Endothelial cell of umbilical vein (primary cell): ENCODE data around the gene NECTIN3. TPM values are rescaled to one million over a fixed set of nuclear protein-coding genes. Genes with fewer than 3 reads are reported as not detected.

Source experiments
- BruUV-seq: library from RNA; stranded (reverse); fragments of 400-500 nt; replicated peaks from 2 replicates; lab custom pipeline; 2021; lab: Mats Ljungman, UMichigan
- CTCF ChIA-PET: fragments of 300-600, 350-600 bp; sonication (Branson Sonifier 250); formaldehyde crosslinking; loops from one replicate; lab custom pipeline; 2021; ENCODE audit warnings: antibody characterized with exemption, inconsistent platforms; lab: Charles Lee
- POLR2A ChIA-PET: fragments of 300-600, 350-600 bp; sonication (Branson Sonifier 250); formaldehyde crosslinking; loops from one replicate; lab custom pipeline; 2021; ENCODE audit warnings: antibody characterized with exemption, inconsistent platforms; lab: Charles Lee
- DNase-seq: peaks from one replicate; pipeline ENCODE4 v3.0.0-alpha.2; 2011; ENCODE audit warnings: low read depth, low spot score
- FAIRE-seq: peaks from 2 replicates; lab custom pipeline; 2011; peaks lifted over from hg19 to GRCh38; lab: Jason Lieb, UNC
- H2AFZ ChIP-seq: 2 replicates; pipeline ENCODE4 v1.6.0; 2012; ENCODE audit warnings: low read depth, low read length, control low read depth, inconsistent platforms
- H3K27ac ChIP-seq: 2 replicates; pipeline ENCODE4 v1.5.1; 2011; ENCODE audit warnings: low read depth, mild to moderate bottlenecking, control low read depth, low read length, moderate library complexity; ENCODE audit not compliant: insufficient read depth
- H3K27me3 ChIP-seq, 2 experiments: 2 replicates each; pipeline versions ENCODE4 v1.6.0 to v1.6.1; 2011; ENCODE audit warnings: low read length in 2 of 2, mixed read lengths in 1 of 2; ENCODE audit not compliant: control insufficient read depth in 2 of 2, insufficient read depth in 2 of 2
- H3K36me3 ChIP-seq, 2 experiments: 2 replicates in 1 of 2; 3 replicates in 1 of 2; pipeline ENCODE4 v1.5.1; 2011; ENCODE audit warnings: low read length in 2 of 2, mild to moderate bottlenecking in 1 of 2, moderate library complexity in 1 of 2; ENCODE audit not compliant: control insufficient read depth in 2 of 2, insufficient read depth in 2 of 2; ENCODE audit errors: extremely low read depth in 1 of 2
- H3K4me1 ChIP-seq: 3 replicates; pipeline ENCODE4 v1.5.1; 2011; ENCODE audit warnings: mild to moderate bottlenecking, low read length; ENCODE audit not compliant: control insufficient read depth, insufficient read depth; ENCODE audit errors: extremely low read depth
- H3K4me2 ChIP-seq: 2 replicates; pipeline ENCODE4 v1.6.1; 2011; ENCODE audit warnings: low read length, control low read depth, mixed read lengths; ENCODE audit not compliant: insufficient read depth
- H3K4me3 ChIP-seq, 3 experiments: fragments of 200-600 bp in 1 of 3; sonication (generic), shearing (Covaris generic) in 1 of 3; replicated peaks in 1 of 3; 2 replicates each; pipeline ENCODE4 v1.5.1; 2011 to 2016; ENCODE audit warnings: control low read depth in 3 of 3, low read length in 3 of 3, mild to moderate bottlenecking in 2 of 3, inconsistent platforms in 1 of 3, low read depth in 1 of 3, moderate library complexity in 1 of 3; ENCODE audit not compliant: insufficient read depth in 1 of 3
- H3K79me2 ChIP-seq: 2 replicates; pipeline ENCODE4 v1.6.0; 2012; ENCODE audit warnings: low read length, inconsistent platforms; ENCODE audit not compliant: control insufficient read depth, insufficient read depth
- H3K9ac ChIP-seq: replicated peaks from 2 replicates; pipeline ENCODE3; 2011; ENCODE audit warnings: low read length, control low read depth; ENCODE audit not compliant: insufficient read depth; ENCODE audit errors: extremely low read depth
- H3K9me1 ChIP-seq: replicated peaks from 3 replicates; pipeline ENCODE4 v1.6.0; 2011; ENCODE audit warnings: mild to moderate bottlenecking, low read length; ENCODE audit not compliant: control insufficient read depth, insufficient read depth; ENCODE audit errors: extremely low read depth
- H3K9me3 ChIP-seq: replicated peaks from 2 replicates; pipeline ENCODE4 v1.5.1; 2012; ENCODE audit warnings: low read length, inconsistent platforms; ENCODE audit not compliant: control insufficient read depth, insufficient read depth
- H4K20me1 ChIP-seq: replicated peaks from 2 replicates; pipeline ENCODE3; 2011; ENCODE audit warnings: mild to moderate bottlenecking, low read length; ENCODE audit not compliant: control insufficient read depth, insufficient read depth; ENCODE audit errors: extremely low read depth
- CTCF ChIP-seq, 2 donors: IDR thresholded peaks; 1 replicate in 1 of 2; 2 replicates in 1 of 2; pipeline ENCODE4 v1.5.1; 2011; ENCODE audit warnings: low read length in 2 of 2, mild to moderate bottlenecking in 2 of 2, moderate library complexity in 2 of 2, control low read depth in 1 of 2, inconsistent platforms in 1 of 2, low read depth in 1 of 2; ENCODE audit not compliant: insufficient read depth in 1 of 2; ENCODE audit errors: extremely low read depth in 1 of 2
- EZH2 ChIP-seq: IDR thresholded peaks from 2 replicates; pipeline ENCODE4 v1.6.1; 2012; ENCODE audit warnings: borderline replicate concordance, low read depth, mild to moderate bottlenecking, moderate library complexity, low read length, inconsistent platforms; ENCODE audit not compliant: severe bottlenecking
- FOS ChIP-seq: IDR thresholded peaks from 2 replicates; pipeline ENCODE4 v1.6.1; 2011; ENCODE audit warnings: mild to moderate bottlenecking, low read length, moderate library complexity, borderline replicate concordance; ENCODE audit not compliant: insufficient read depth
- GATA2 ChIP-seq: IDR thresholded peaks from 2 replicates; pipeline ENCODE4 v1.7.0; 2011; ENCODE audit warnings: low read depth, mild to moderate bottlenecking, moderate library complexity, mixed read lengths, low read length; ENCODE audit not compliant: insufficient read length, insufficient read depth
- JUN ChIP-seq: IDR thresholded peaks from 2 replicates; pipeline ENCODE4 v1.6.1; 2011; ENCODE audit warnings: borderline replicate concordance, low read depth; ENCODE audit not compliant: insufficient read length, insufficient read depth
- MYC ChIP-seq: IDR thresholded peaks from one replicate; pipeline ENCODE4 v1.6.1; 2011; ENCODE audit warnings: mild to moderate bottlenecking, low read depth, low read length
- POLR2A ChIP-seq: IDR thresholded peaks from 2 replicates; pipeline ENCODE4 v1.6.1; 2012; ENCODE audit warnings: low read depth, mild to moderate bottlenecking, control low read depth, low read length
- POLR2AphosphoS5 ChIP-seq: IDR thresholded peaks from 2 replicates; pipeline ENCODE4 v1.6.1; 2012; ENCODE audit warnings: low read depth, mild to moderate bottlenecking, control low read depth, low read length, moderate library complexity; ENCODE audit not compliant: insufficient read depth
- dilution Hi-C: fragments of 300-500 bp; cut with MboI; formaldehyde crosslinking; loops from one replicate; pipeline ENCODE4 v1.15.0; 2019; ENCODE audit warnings: low sequenced_read_pairs; ENCODE audit not compliant: extremely low pct_ligation_motif_present
- intact Hi-C: fragments of 100-400 bp; cut with micrococcal nuclease; formaldehyde crosslinking; loops from one replicate; pipeline ENCODE4 v1.10.0; 2022
- polyA plus RNA-seq, 4 experiments: library from polyadenylated mRNA; depleted of rRNA in 3 of 4; stranded (reverse) in 3 of 4; unstranded in 1 of 4; fragments of >200 nt; gene quantifications; 2 replicates each; pipeline versions ENCODE4 v1.2.1 to v1.2.3, GENCODE V29; 2011 to 2012; ENCODE audit warnings: missing spikeins in 1 of 4
- total RNA-seq: library from RNA; stranded (reverse); gene quantifications from 2 replicates; pipeline ENCODE4 v1.2.3, GENCODE V29; 2021
- TF ChIP-seq, protein P1 (sequence below): IDR thresholded peaks from 2 replicates; pipeline ENCODE4 v1.6.1; 2011; ENCODE audit not compliant: insufficient read depth, insufficient read length

NECTIN3 gene
- total and polyA plus RNA-seq, 2 donors (not counting 3 experiments of a cell fraction or from before 2014, with no cell fraction given): 14.3 to 26.9 TPM

DNA sequence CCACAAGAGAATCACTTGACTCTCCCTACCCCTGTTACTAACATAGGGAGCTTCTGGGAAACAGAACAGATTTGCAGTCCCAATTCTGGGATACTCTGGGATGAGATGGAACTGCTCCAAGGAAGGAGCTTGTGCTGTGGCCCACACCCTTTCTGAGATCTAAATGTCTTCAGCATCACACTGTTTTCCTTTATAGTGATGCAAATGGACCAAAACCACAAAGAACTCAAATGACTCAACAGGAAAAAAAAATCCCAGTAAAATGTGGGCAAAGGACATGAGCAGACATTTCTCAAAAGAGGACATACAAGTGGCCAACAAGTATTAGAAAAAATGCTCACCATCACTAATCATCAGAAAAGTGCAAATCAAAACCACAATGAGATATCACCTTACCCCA is 155.6 kb downstream of the NECTIN3 start:
- Histone ChIP-seq H3K27ac (no peak overlapping the region), H3K9me1 (no peaks in the 10 kb centered on the region), H3K4me2 (no peak overlapping the region), H3K36me3 (no peaks in the 10 kb centered on the region), H3K4me3 (no peak overlapping the region), H3K27me3 (no peaks in the 10 kb centered on the region), H3K9me3 (no peaks in the 10 kb centered on the region), H4K20me1 (no peaks in the 10 kb centered on the region), H2AFZ (no peak overlapping the region), H3K9ac (no peak overlapping the region), H3K4me1 (no peaks in the 10 kb centered on the region), H3K79me2 (no peaks in the 10 kb centered on the region)
- no TSS peak for BruUV-seq
- intact Hi-C loops (no loop called here), dilution Hi-C loops (no loop called here)
- DNase-seq (no peak), FAIRE-seq (no peak)
- CTCF ChIA-PET: no interaction called here
- TF ChIP-seq GATA2 (no peak), POLR2A (no peak), FOS (no peak), MYC (no peak), POLR2AphosphoS5 (no peak), CTCF (IDR thresholded peaks at IDR 0.05; ENCODE audit: extremely low read depth in 1 of 2, insufficient read depth in 1 of 2, low read depth in 1 of 2, low read length in 2 of 2) (no peak), JUN (no peak), EZH2 (no peak)
- TF ChIP-seq, protein P1, sequence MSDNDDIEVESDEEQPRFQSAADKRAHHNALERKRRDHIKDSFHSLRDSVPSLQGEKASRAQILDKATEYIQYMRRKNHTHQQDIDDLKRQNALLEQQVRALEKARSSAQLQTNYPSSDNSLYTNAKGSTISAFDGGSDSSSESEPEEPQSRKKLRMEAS: no peak
- POLR2A ChIA-PET: no interaction called here
